OCI-LY3 (cell line): Measurements from ENCODE around the gene SYT7.

Experiments
- EZH2phosphoT487 ChIP-seq: fragments of 200-600 bp; shearing (Covaris generic); IDR thresholded peaks from 2 replicates; pipeline ENCODE4 v1.6.1; 2018; ENCODE audit warnings: antibody characterized with exemption, mixed run types, low read depth
- TF ChIP-seq, protein P1 (sequence below): fragments of 200-600, 300-600 bp; sonication (generic); IDR thresholded peaks from 2 replicates; pipeline ENCODE4 v1.5.1; 2014; ENCODE audit warnings: antibody characterized with exemption, low read length, low read depth

- TF ChIP-seq, protein P1, sequence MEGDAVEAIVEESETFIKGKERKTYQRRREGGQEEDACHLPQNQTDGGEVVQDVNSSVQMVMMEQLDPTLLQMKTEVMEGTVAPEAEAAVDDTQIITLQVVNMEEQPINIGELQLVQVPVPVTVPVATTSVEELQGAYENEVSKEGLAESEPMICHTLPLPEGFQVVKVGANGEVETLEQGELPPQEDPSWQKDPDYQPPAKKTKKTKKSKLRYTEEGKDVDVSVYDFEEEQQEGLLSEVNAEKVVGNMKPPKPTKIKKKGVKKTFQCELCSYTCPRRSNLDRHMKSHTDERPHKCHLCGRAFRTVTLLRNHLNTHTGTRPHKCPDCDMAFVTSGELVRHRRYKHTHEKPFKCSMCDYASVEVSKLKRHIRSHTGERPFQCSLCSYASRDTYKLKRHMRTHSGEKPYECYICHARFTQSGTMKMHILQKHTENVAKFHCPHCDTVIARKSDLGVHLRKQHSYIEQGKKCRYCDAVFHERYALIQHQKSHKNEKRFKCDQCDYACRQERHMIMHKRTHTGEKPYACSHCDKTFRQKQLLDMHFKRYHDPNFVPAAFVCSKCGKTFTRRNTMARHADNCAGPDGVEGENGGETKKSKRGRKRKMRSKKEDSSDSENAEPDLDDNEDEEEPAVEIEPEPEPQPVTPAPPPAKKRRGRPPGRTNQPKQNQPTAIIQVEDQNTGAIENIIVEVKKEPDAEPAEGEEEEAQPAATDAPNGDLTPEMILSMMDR = no peak
- no peak for TF ChIP-seq EZH2phosphoT487
These were observed 82.0 kb downstream of the SYT7 start for GRCh38 chr11:61498767-61499341.
